Central memory CD8-positive, alpha-beta T cell (primary cell): ENCODE results near the gene LPAR5.

ENCODE experiments used
- ATAC-seq: fragments of 150-1000 bp; cut with Tn5 transposase; replicated peaks from 2 replicates; pipeline ENCODE4 v1.10.0; 2022; ENCODE audit warnings: mild to moderate bottlenecking, moderate FRiP score, moderate number of reproducible peaks; ENCODE audit not compliant: poor library complexity, severe bottlenecking; ENCODE audit errors: extremely low read depth
- DNase-seq, 2 donors: peaks; one replicate each; pipeline ENCODE4 v3.0.0; 2021; ENCODE audit warnings: low spot score in 2 of 2
- H3K27ac Mint-ChIP-seq: one replicate; pipeline ENCODE4 v1.8.0; 2022; ENCODE audit warnings: low read depth, mild to moderate bottlenecking, moderate library complexity, mixed read lengths
- H3K27me3 Mint-ChIP-seq: one replicate; pipeline ENCODE4 v1.8.0; 2022; ENCODE audit warnings: mixed read lengths
- H3K36me3 Mint-ChIP-seq: one replicate; pipeline ENCODE4 v1.8.0; 2022; ENCODE audit warnings: mild to moderate bottlenecking, moderate library complexity, mixed read lengths; ENCODE audit not compliant: insufficient read depth
- H3K4me1 Mint-ChIP-seq: one replicate; pipeline ENCODE4 v1.8.0; 2022; ENCODE audit warnings: mixed read lengths
- H3K4me3 Mint-ChIP-seq: one replicate; pipeline ENCODE4 v1.8.0; 2022; ENCODE audit warnings: mild to moderate bottlenecking, moderate library complexity, mixed read lengths
- H3K9me3 Mint-ChIP-seq: one replicate; pipeline ENCODE4 v1.8.0; 2022; ENCODE audit warnings: mixed read lengths

LPAR5 gene

DNA sequence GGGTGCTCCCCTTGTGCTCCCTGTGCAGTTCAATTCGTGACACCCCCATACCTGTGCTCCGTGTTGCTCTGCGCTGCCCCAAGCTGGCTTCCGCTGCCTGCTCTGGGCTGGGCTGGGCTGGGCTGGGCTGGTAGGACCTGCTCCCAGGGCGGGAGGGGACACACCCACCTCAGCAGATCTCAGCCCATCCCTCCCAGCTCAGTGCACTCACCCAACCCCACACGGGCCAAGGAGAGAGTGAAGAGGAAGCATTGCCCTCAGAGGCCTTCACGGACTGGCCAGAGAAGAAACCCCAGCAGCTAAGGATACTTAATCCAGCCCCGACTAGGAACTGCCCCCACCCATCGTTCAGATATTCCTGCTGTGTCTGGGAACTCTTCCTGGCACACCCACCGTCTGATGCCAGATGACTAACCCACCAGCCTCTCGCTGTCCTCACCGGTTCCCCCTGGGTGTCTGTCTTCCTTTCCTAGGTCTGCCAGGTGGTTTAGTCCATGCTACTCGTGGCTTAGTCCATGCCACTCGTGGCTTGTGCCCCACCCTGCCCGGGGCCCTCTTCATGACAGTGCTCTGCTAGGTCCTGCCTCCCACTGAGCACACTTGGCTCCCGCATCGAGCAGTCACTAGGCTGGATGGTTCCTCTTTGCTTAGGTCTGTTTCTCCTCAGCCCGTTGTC, at the start of gene LPAR5:
Gene LPAR5, minus strand, starts transcription at position 104 of the 676 bp plus-strand sequence. CDS start 14,711 bp downstream, outside the sequence.
- Mint-ChIP-seq H3K36me3 (peaks cover 9% of the 10 kb centered on the region), H3K4me1 (peaks cover 39% of the 10 kb centered on the region), H3K27ac (peak within 1 kb of the TSS; percentile 89), H3K27me3 (no peaks in the 10 kb centered on the region), H3K9me3 (no peaks in the 10 kb centered on the region), H3K4me3 (peak within 1 kb of the TSS; percentile 76)
- no peak for DNase-seq
- peak; percentile 37 for ATAC-seq

DNA sequence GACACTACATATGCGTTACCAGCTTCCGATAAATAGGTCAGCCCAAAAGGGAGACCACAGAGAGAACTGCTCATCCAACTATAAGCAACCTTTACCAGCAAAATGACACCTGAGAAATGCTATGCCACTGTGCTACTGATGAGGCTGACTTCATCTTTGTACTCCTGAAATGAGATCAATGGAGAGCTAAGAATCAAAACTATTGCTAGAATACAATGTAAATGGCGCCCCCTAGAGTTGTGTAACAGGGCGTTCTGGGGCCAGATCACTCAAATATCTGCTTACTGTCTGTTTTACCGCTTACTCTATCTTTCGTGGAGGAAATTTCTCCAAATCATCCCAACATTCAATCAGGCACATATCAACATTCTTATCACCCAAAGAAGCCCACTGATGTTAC, 48.9 kb upstream of the LPAR5 start:
- Mint-ChIP-seq H3K9me3 (no peaks in the 10 kb centered on the region), H3K36me3 (peaks cover 42% of the 10 kb centered on the region), H3K4me3 (no peak overlapping the region), H3K4me1 (peaks cover 49% of the 10 kb centered on the region), H3K27ac (peak overlapping the region; percentile 75), H3K27me3 (no peaks in the 10 kb centered on the region)
- ATAC-seq, result no peak
- no peak for DNase-seq

DNA sequence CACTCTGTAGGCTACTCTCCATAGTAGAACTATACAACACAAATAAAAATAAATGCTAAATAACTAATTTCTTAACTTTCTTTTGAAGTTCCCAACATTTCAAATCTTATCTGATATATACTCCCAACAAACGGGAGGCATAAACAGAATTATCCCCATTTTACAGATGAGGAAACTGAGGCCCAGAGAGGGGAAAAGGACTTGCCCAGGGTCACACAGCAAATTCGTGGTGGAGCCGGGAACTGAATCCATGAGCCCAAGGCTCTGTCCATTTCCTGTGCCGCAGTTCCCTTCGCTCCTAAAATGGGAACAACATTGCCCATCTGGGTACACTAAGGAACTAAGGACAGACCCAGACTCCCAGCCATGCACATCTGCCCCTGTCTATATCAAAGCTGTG, 41.2 kb upstream of the LPAR5 start:
- peaks cover 68% of the 10 kb centered on the region for H3K36me3 Mint-ChIP-seq
- H3K27me3 Mint-ChIP-seq, result no peaks in the 10 kb centered on the region
- H3K4me3 Mint-ChIP-seq, result no peak overlapping the region
- H3K9me3 Mint-ChIP-seq, result no peaks in the 10 kb centered on the region
- DNase-seq (no peak), ATAC-seq (no peak)
- H3K4me1 Mint-ChIP-seq, result peaks cover 6% of the 10 kb centered on the region
- H3K27ac Mint-ChIP-seq, result no peak overlapping the region

DNA sequence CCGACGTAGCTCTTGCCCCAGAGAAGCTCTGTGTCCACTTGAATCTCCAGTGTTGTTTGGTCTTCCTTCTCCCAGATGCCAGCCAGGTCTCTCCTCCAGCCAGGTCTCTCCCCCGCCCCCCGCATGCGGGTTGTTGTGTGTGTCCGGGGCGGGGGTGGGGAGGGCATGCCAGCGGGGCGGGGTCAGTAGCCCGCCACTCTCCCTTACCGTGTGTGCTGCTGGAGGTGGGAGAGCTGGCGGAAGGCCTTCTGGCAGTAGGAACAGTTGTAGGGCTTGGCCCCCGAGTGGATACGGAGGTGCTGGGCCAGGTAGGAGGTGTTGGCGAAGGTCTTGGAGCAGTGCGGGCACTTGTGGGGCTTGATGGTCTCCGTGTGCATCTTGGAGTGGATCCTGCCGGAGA, 36.4 kb upstream of the LPAR5 start:
- H3K27ac Mint-ChIP-seq, result peak overlapping the region; percentile 59
- no peak for ATAC-seq
- H3K9me3 Mint-ChIP-seq, result no peaks in the 10 kb centered on the region
- H3K4me1 Mint-ChIP-seq, result peaks cover 6% of the 10 kb centered on the region
- peaks cover 78% of the 10 kb centered on the region for H3K36me3 Mint-ChIP-seq
- DNase-seq, result no peak
- H3K4me3 Mint-ChIP-seq, result no peak overlapping the region
- H3K27me3 Mint-ChIP-seq, result no peaks in the 10 kb centered on the region

DNA sequence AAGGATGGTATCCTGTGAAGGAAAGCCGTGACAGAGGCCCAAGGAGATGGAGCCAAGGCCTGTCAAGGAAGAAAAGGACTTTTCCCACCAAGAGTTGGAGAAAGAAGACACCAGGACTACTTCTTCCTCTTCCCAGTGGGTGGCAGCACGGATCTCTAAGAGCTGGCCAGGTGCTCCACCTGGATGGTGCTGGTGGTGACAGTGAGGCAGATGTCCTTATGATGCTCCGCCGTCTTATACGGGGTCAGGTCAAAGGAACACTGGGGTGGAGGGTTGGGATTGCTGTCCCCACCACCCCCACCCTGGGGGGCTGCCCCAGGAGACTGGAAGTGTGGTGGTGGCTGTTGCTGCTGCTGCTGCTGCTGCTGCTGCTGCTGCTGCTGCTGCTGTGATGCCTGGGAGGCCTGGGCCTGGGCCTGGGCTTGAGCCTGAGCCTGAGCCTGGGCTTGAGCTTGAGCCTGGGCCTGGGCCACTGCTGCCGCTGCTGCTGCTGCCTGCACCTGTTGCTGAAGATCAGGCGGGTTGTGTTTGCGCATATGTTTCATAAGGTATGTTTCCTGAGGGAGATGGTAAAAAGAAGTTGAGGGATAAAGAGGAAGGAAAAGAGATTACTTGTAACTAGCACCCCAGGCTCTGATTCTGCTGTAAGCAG, 31.9 kb upstream of the LPAR5 start:
- H3K27ac Mint-ChIP-seq, result no peak overlapping the region
- ATAC-seq, result no peak
- H3K36me3 Mint-ChIP-seq, result peaks cover 55% of the 10 kb centered on the region
- no peak overlapping the region for H3K4me3 Mint-ChIP-seq
- no peaks in the 10 kb centered on the region for H3K9me3 Mint-ChIP-seq
- DNase-seq, result no peak
- peaks cover 5% of the 10 kb centered on the region for H3K4me1 Mint-ChIP-seq
- no peaks in the 10 kb centered on the region for H3K27me3 Mint-ChIP-seq

DNA sequence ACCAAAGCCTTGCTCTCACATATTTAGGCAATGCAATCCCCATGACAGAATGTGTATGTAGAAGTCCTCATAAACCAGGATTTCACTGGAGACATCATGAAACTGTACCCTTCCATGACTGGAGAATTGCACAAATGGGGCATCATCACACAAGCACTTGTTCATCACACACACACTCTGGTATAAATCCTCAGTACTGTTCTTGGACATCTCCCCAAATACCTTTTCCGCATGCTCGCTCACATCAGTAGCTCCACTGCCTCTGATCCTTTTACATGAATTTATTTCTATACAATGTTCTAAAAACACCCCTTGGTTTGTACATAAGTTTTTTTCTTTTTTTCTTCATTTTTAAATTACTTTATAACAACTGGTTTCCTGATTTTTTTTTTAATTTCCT, 30.5 kb upstream of the LPAR5 start:
- ATAC-seq (no peak), DNase-seq (no peak)
- no peak overlapping the region for H3K27ac Mint-ChIP-seq
- peaks cover 15% of the 10 kb centered on the region for H3K4me1 Mint-ChIP-seq
- H3K36me3 Mint-ChIP-seq, result peaks cover 48% of the 10 kb centered on the region
- no peak overlapping the region for H3K4me3 Mint-ChIP-seq
- H3K27me3 Mint-ChIP-seq, result no peaks in the 10 kb centered on the region
- H3K9me3 Mint-ChIP-seq, result no peaks in the 10 kb centered on the region

DNA sequence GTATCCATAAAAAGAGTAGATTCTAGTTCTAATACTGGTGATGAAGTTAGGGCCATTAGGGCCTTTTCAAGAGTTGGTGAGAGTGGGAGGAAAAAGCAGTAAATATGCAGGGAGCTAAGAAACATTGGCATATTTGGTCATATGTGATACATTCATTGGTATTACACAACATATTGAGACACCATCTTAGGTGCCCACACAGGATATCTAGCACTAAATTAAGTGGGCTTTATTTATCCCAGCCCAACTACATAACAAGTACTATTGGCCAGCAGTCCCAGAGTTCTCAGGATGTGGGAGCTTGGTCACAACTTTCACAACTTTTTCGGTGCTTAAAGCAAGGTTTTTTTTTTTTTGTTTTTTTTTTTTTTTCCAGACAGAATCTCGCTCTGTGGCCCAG, 29.1 kb upstream of the LPAR5 start:
- Mint-ChIP-seq H3K4me1 (peaks cover 15% of the 10 kb centered on the region), H3K27ac (no peak overlapping the region), H3K4me3 (no peak overlapping the region), H3K36me3 (peaks cover 39% of the 10 kb centered on the region), H3K9me3 (no peaks in the 10 kb centered on the region), H3K27me3 (no peaks in the 10 kb centered on the region)
- DNase-seq (no peak), ATAC-seq (no peak)

DNA sequence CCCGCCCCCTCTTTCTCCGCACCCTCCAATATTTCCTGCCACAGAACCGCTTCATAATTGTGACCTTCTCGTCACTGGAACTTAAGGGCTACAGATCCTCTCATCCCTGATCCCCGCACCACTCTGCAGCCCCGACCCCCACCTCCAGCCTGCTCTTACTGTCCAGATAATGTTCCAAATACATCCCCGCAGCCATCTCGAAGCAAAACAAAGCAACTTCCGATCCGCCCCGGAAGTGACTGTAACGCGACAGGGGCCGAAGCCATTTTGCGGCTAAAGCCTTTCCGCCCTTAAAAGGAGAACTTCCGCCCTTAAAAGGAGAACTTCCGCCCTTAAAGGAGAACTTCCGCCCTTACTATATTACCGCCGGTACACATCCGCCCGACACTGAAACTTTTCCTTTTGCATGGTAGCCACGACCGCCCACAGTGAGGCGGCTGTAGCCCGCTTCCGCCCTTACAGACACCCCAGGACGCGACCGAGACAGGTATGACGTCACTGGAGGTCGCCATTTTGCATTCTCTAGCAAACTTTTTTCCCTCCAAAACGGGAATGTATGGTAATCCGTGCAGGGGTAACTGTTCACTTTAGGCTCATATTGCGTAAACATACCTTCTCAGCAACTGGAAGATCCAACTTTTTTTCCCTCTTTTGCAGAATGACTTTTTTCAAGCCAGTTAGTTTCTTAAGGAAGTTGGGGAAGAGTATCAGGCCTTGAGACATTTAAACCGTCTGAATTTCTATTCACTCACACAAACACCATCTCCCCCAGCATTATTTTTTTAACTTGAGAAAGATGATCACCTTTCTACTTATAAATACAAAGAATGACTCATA, 27.4 kb upstream of the LPAR5 start, which contains the start of gene ING4:
Gene ING4, minus strand, starts transcription at position 214 of the 837 bp plus-strand sequence. Its CDS starts 18 bp downstream, at position 196.
- no peaks in the 10 kb centered on the region for H3K27me3 Mint-ChIP-seq
- H3K9me3 Mint-ChIP-seq, result no peaks in the 10 kb centered on the region
- H3K27ac Mint-ChIP-seq, result peak within 1 kb of the TSS; percentile 78
- peaks cover 32% of the 10 kb centered on the region for H3K36me3 Mint-ChIP-seq
- H3K4me1 Mint-ChIP-seq, result peaks cover 25% of the 10 kb centered on the region
- DNase-seq (peak; percentile 90 to 97), ATAC-seq (peak; percentile 100)
- peak within 1 kb of the TSS; percentile 90 for H3K4me3 Mint-ChIP-seq

DNA sequence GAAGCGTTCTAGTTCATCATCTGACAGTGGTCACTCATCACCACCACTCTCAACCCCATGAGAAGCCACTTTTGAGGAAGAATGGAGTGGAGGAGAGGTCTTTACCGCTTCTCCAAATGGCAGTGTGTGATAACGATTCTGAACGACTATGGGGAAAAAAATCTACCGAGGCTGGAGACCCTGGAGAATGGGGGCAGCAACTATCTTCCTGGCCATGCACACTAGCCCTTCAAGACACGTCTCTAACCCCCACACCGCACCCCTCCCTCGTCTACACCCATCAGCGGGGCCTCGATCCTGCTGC, 26.8 kb upstream of the LPAR5 start:
- H3K36me3 Mint-ChIP-seq, result peaks cover 27% of the 10 kb centered on the region
- H3K4me3 Mint-ChIP-seq, result peak overlapping the region; percentile 90
- peaks cover 30% of the 10 kb centered on the region for H3K4me1 Mint-ChIP-seq
- H3K9me3 Mint-ChIP-seq, result no peaks in the 10 kb centered on the region
- H3K27ac Mint-ChIP-seq, result peak overlapping the region; percentile 78
- ATAC-seq (peak; percentile 29), DNase-seq (no peak)
- H3K27me3 Mint-ChIP-seq, result no peaks in the 10 kb centered on the region

DNA sequence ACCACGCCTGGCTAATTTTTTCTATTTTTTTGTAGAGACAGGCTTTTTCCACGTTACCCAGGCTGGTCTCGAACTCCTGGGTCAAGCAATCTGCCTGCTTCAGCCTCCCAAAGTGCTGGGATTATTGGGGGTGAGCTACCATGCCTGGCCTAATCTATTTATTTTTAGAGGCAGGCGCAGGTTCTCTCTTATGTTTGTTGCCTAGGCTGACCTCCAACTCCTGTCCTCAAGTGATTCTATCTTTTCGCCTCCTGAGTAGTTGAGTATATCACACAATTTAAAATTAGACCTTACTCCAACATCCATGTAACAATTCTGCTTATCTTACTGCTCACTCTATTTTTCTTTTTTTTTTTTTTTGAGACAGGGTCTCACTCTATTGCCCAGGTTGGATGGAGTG, 18.2 kb upstream of the LPAR5 start:
- DNase-seq (no peak), ATAC-seq (no peak)
- no peaks in the 10 kb centered on the region for H3K27me3 Mint-ChIP-seq
- H3K27ac Mint-ChIP-seq, result no peak overlapping the region
- H3K9me3 Mint-ChIP-seq, result no peaks in the 10 kb centered on the region
- H3K4me3 Mint-ChIP-seq, result no peak overlapping the region
- peaks cover 66% of the 10 kb centered on the region for H3K36me3 Mint-ChIP-seq
- peaks cover 16% of the 10 kb centered on the region for H3K4me1 Mint-ChIP-seq

DNA sequence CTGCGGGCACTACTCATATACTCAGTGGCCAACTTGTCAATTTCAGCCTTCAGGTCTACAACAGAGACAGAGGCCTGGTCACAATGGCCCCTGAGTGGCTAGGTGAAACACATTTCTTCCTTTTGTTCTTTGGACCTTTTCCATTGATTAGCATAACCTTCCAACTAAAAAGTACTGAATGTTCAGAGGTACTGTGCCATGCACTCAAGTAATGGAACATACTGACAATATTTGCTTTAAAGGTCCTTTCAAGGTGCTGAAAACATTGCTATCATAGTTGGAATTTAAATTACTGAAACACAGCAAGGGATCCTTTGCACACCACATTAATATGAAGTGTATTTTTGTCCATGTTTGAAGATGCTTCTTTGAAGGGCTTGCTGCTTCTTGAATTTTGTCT, 17.6 kb upstream of the LPAR5 start:
- peaks cover 60% of the 10 kb centered on the region for H3K36me3 Mint-ChIP-seq
- H3K4me1 Mint-ChIP-seq, result peaks cover 10% of the 10 kb centered on the region
- H3K4me3 Mint-ChIP-seq, result no peak overlapping the region
- H3K9me3 Mint-ChIP-seq, result no peaks in the 10 kb centered on the region
- H3K27ac Mint-ChIP-seq, result no peak overlapping the region
- no peaks in the 10 kb centered on the region for H3K27me3 Mint-ChIP-seq
- DNase-seq, result no peak
- no peak for ATAC-seq

DNA sequence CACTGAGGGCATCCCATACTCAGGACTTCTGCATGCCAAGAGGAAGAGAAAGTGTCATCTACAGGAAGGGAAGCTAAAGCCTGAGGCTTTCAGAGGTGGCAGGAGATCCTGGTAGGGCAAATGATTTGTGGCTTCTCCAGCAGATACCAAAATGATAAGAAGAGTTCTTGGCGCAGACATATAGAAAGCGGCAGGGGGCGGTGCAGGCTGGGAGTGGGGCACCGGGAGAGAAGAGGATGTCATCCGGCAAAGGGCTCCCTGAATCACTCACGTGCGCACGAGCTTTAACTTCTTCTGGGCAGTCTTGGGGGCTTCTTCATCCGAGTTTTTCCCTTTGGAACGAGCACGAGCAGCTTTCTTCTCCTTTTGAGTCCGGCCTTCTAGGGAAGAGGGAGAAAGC, 16.6 kb upstream of the LPAR5 start:
- Mint-ChIP-seq H3K9me3 (no peaks in the 10 kb centered on the region), H3K4me1 (peaks cover 2% of the 10 kb centered on the region), H3K27ac (peak overlapping the region; percentile 21), H3K27me3 (no peaks in the 10 kb centered on the region), H3K4me3 (no peak overlapping the region), H3K36me3 (peaks cover 59% of the 10 kb centered on the region)
- ATAC-seq, result no peak
- no peak for DNase-seq

DNA sequence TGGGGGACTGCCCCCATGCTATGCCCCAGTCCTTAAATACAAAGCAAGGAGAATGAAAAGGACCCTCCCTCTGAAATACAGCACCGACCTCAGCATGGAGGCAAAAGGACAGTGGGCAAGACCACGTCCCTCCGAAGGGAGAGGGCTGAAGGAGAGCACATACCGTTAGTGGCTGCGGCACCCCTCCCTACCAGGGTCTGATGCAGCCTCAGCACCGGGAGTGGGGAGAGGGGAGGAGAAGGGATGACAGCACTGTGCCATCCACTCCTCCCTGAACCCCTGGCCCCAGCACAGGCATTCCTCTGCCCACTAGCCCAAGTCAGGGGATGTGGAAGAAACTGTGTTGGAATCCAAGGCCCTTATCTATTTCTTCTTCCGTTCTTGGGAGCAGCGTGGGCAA, 15.1 kb upstream of the LPAR5 start:
- Mint-ChIP-seq H3K4me3 (no peak overlapping the region), H3K9me3 (no peaks in the 10 kb centered on the region), H3K4me1 (peaks cover 11% of the 10 kb centered on the region), H3K27ac (no peak overlapping the region), H3K36me3 (peaks cover 53% of the 10 kb centered on the region), H3K27me3 (no peaks in the 10 kb centered on the region)
- ATAC-seq (no peak), DNase-seq (no peak)
